Ascending aorta (tissue), 2 donors: ENCODE data around the gene SLC30A1. TPM values are rescaled to one million over a fixed set of nuclear protein-coding genes. Genes with fewer than 3 reads are reported as not detected.
A peak's percentile ranks its signal among the peaks of the same experiment; 100 is the strongest.

Source experiments
- DNase-seq, 2 donors: peaks; one replicate each; pipeline ENCODE4 v3.0.0-alpha.2; 2019; ENCODE audit warnings: low spot score in 2 of 2
- H3K27ac ChIP-seq, 2 donors: fragments of 200-600 bp; sonication (generic); one replicate each; pipeline ENCODE4 v1.5.1; 2016 to 2017; ENCODE audit warnings: mild to moderate bottlenecking in 1 of 2
- H3K27me3 ChIP-seq: fragments of 200-600 bp; sonication (generic); one replicate; pipeline ENCODE4 v1.5.1; 2017
- H3K36me3 ChIP-seq, 2 donors: fragments of 200-600 bp; sonication (generic); one replicate each; pipeline ENCODE4 v1.5.1; 2016
- H3K4me1 ChIP-seq, 2 donors: fragments of 200-600 bp; sonication (generic); one replicate each; pipeline ENCODE4 v1.5.1; 2016 to 2017; ENCODE audit warnings: mild to moderate bottlenecking in 1 of 2
- H3K4me3 ChIP-seq, 2 donors: fragments of 200-600 bp; sonication (generic); one replicate each; pipeline ENCODE4 v1.5.1; 2016 to 2017; ENCODE audit warnings: mild to moderate bottlenecking in 1 of 2
- H3K9me3 ChIP-seq, 2 donors: fragments of 200-600 bp; sonication (generic); one replicate each; pipeline ENCODE4 v1.5.1; 2016
- CTCF ChIP-seq, 3 experiments: fragments of 200-600 bp in 2 of 3; fragments of 450-650 bp in 1 of 3; sonication (generic) in 2 of 3; IDR thresholded peaks; one replicate each; pipeline ENCODE4 v1.5.1; 2016 to 2019; ENCODE audit warnings: antibody characterized with exemption in 3 of 3, mild to moderate bottlenecking in 1 of 3, moderate library complexity in 1 of 3
- intact Hi-C: fragments of 100-400 bp; cut with DNase I; formaldehyde crosslinking; loops from one replicate; pipeline ENCODE4 v1.15.1; 2023
- total RNA-seq: library from RNA; depleted of rRNA; stranded (reverse); fragments of >200 nt; gene quantifications from one replicate; pipeline ENCODE4 v1.1.0, GENCODE V29; 2016

Gene SLC30A1
- total RNA-seq, 1 donor from 2014 or later = 8.9 TPM

GRCh38 chr1:211557894-211558625 lies 20.9 kb downstream of the SLC30A1 start:
- Histone ChIP-seq H3K36me3 (no peaks in the 10 kb centered on the region), H3K4me1 (no peaks in the 10 kb centered on the region), H3K27ac (no peak overlapping the region), H3K27me3 (no peaks in the 10 kb centered on the region), H3K9me3 (no peaks in the 10 kb centered on the region), H3K4me3 (no peak overlapping the region)
- peak in 1 of 2 donors; percentile 50 for DNase-seq
- TF ChIP-seq CTCF (IDR thresholded peaks at IDR 0.05) = no peak
- intact Hi-C loops = no loop called here

GRCh38 chr1:211553549-211553948 lies 25.4 kb downstream of the SLC30A1 start:
- Histone ChIP-seq H3K4me1 (peaks cover 0 to 18% of the 10 kb centered on the region in 2 donors), H3K27me3 (no peaks in the 10 kb centered on the region), H3K36me3 (no peaks in the 10 kb centered on the region), H3K9me3 (no peaks in the 10 kb centered on the region), H3K27ac (no peak overlapping the region), H3K4me3 (no peak overlapping the region)
- TF ChIP-seq CTCF (IDR thresholded peaks at IDR 0.05) = no peak
- peak in 1 of 2 donors; percentile 30 for DNase-seq
- intact Hi-C loops = loop anchor here (2.0 kb wide), 1 partner anchor 23 kb away; no protein-coding TSS in a partner anchor

- no peak for TF ChIP-seq CTCF (IDR thresholded peaks at IDR 0.05)
- intact Hi-C loops = loop anchor here (2.0 kb wide), 1 partner anchor 25 kb away; no protein-coding TSS in a partner anchor
- H3K27ac ChIP-seq = peak overlapping the region; percentile 58 to 62
- no peaks in the 10 kb centered on the region for H3K27me3 ChIP-seq
- peak overlapping the region in 1 of 2 donors; percentile 27 for H3K4me3 ChIP-seq
- peaks cover 0 to 24% of the 10 kb centered on the region in 2 donors for H3K4me1 ChIP-seq
- peak in 1 of 2 donors; percentile 68 for DNase-seq
- no peaks in the 10 kb centered on the region for H3K36me3 ChIP-seq
- no peaks in the 10 kb centered on the region for H3K9me3 ChIP-seq
Observed at GRCh38 chr1:211551638-211552460, 27.1 kb downstream of the SLC30A1 start.

GRCh38 chr1:211549092-211549711 lies 29.8 kb downstream of the SLC30A1 start:
- H3K4me3 ChIP-seq = no peak overlapping the region
- TF ChIP-seq CTCF (IDR thresholded peaks at IDR 0.05) = no peak
- peaks cover 0 to 24% of the 10 kb centered on the region in 2 donors for H3K4me1 ChIP-seq
- peak overlapping the region; percentile 81 to 85 for H3K27ac ChIP-seq
- H3K27me3 ChIP-seq = no peaks in the 10 kb centered on the region
- no peaks in the 10 kb centered on the region for H3K36me3 ChIP-seq
- DNase-seq = peak in 1 of 2 donors; percentile 78
- intact Hi-C loops = loop anchor here (1.0 kb wide), 1 partner anchor 34 kb away; no protein-coding TSS in a partner anchor
- H3K9me3 ChIP-seq = no peaks in the 10 kb centered on the region

- intact Hi-C loops = loop anchor here (1.0 kb wide), 1 partner anchor 33 kb away; no protein-coding TSS in a partner anchor
- H3K4me1 ChIP-seq = peaks cover 0 to 24% of the 10 kb centered on the region in 2 donors
- no peaks in the 10 kb centered on the region for H3K27me3 ChIP-seq
- TF ChIP-seq CTCF (IDR thresholded peaks at IDR 0.05) = no peak
- no peaks in the 10 kb centered on the region for H3K9me3 ChIP-seq
- DNase-seq = no peak
- peak overlapping the region; percentile 81 to 85 for H3K27ac ChIP-seq
- no peak overlapping the region for H3K4me3 ChIP-seq
- no peaks in the 10 kb centered on the region for H3K36me3 ChIP-seq
Observed at GRCh38 chr1:211548321-211549091, 30.5 kb downstream of the SLC30A1 start.
